HepG2 (cell line): ENCODE results near the gene CA6. TPM values are rescaled to one million over a fixed set of nuclear protein-coding genes. Genes with fewer than 3 reads are reported as not detected.
A peak's percentile ranks its signal among the peaks of the same experiment; 100 is the strongest.

Source experiments
- HDAC1 ChIP-seq: sonication (generic); formaldehyde crosslinking; IDR thresholded peaks from 2 replicates; pipeline ENCODE4 v1.5.1; 2020; ENCODE audit warnings: mild to moderate bottlenecking, missing genetic modification reagents
- HNF4A ChIP-seq: sonication (generic); formaldehyde crosslinking; IDR thresholded peaks from 2 replicates; pipeline ENCODE4 v1.4.0; 2020; ENCODE audit warnings: missing genetic modification reagents
- MAX ChIP-seq: IDR thresholded peaks from 2 replicates; pipeline ENCODE4 v1.6.1; 2012; ENCODE audit warnings: inconsistent platforms
- MBNL3 ChIP-seq: fragments of 250-450 bp; sonication (Bioruptor Pico); conservative IDR thresholded peaks from 2 replicates; pipeline ENCODE4 v1.8.0; 2022; ENCODE audit warnings: mild to moderate bottlenecking, inconsistent platforms
- TRAFD1 ChIP-seq: sonication (generic); formaldehyde crosslinking; IDR thresholded peaks from 2 replicates; pipeline ENCODE4 v1.5.1; 2020; ENCODE audit warnings: missing genetic modification reagents, mild to moderate bottlenecking, borderline replicate concordance
- ZNF543 ChIP-seq: sonication (generic); formaldehyde crosslinking; IDR thresholded peaks from 2 replicates; pipeline ENCODE4 v1.4.0; 2020; ENCODE audit warnings: mild to moderate bottlenecking, missing genetic modification reagents
- ZNF547 ChIP-seq: sonication (generic); formaldehyde crosslinking; IDR thresholded peaks from 2 replicates; pipeline ENCODE4 v1.5.1; 2020; ENCODE audit warnings: mild to moderate bottlenecking, missing genetic modification reagents
- ZNF607 ChIP-seq: sonication (generic); formaldehyde crosslinking; IDR thresholded peaks from 2 replicates; pipeline ENCODE4 v1.5.1; 2020; ENCODE audit warnings: missing genetic modification reagents, mild to moderate bottlenecking, borderline replicate concordance
- ZNF687 ChIP-seq: sonication (generic); formaldehyde crosslinking; IDR thresholded peaks from 2 replicates; pipeline ENCODE4 v1.5.1; 2020; ENCODE audit warnings: mild to moderate bottlenecking, missing genetic modification reagents, moderate library complexity
- ZNF775 ChIP-seq: sonication (generic); formaldehyde crosslinking; IDR thresholded peaks from 2 replicates; pipeline ENCODE4 v1.4.0; 2020; ENCODE audit warnings: missing genetic modification reagents, mild to moderate bottlenecking, moderate library complexity, borderline replicate concordance
- ZNF816 ChIP-seq: sonication (generic); formaldehyde crosslinking; IDR thresholded peaks from 2 replicates; pipeline ENCODE4 v1.8.0; 2022; ENCODE audit warnings: missing genetic modification reagents, mild to moderate bottlenecking, borderline replicate concordance
- ZUFSP ChIP-seq: sonication (generic); formaldehyde crosslinking; IDR thresholded peaks from 2 replicates; pipeline ENCODE4 v1.9.0; 2021; ENCODE audit warnings: missing genetic modification reagents, mild to moderate bottlenecking, borderline replicate concordance
- polyA plus RNA-seq, 8 experiments: library from polyadenylated mRNA; depleted of rRNA in 3 of 8; stranded (reverse) in 7 of 8; unstranded in 1 of 8; fragments of >200 nt; fragmentation: Illumina TruSeq in 4 of 8; extraction: Trizol in 4 of 8; gene quantifications; 2 replicates each; pipeline versions ENCODE4 v1.2.1 to v1.2.3, GENCODE V29; 2011 to 2016; ENCODE audit warnings: low read depth in 4 of 8, missing spikeins in 1 of 8, mixed read lengths in 1 of 8; ENCODE audit not compliant: insufficient read depth in 1 of 8
- total RNA-seq, 5 experiments: library from RNA; depleted of rRNA; stranded (reverse); fragments of >200 nt; fragmentation: Illumina TruSeq; extraction: Trizol; gene quantifications; 2 replicates each; pipeline ENCODE4 v1.2.3, GENCODE V29; 2016; ENCODE audit warnings: low read depth in 1 of 5
- TF ChIP-seq, protein P1 (sequence below): sonication (generic); formaldehyde crosslinking; IDR thresholded peaks from 2 replicates; pipeline ENCODE4 v1.8.0; 2022; ENCODE audit warnings: missing genetic modification reagents, low read depth, mild to moderate bottlenecking, borderline replicate concordance
- TF ChIP-seq, protein P2 (sequence below): sonication (generic); formaldehyde crosslinking; IDR thresholded peaks from 2 replicates; pipeline ENCODE4 v1.8.1; 2023; ENCODE audit warnings: mild to moderate bottlenecking, missing genetic modification reagents
- TF ChIP-seq, protein P3 (sequence below): sonication (generic); formaldehyde crosslinking; IDR thresholded peaks from 2 replicates; pipeline ENCODE4 v1.8.1; 2023; ENCODE audit warnings: mild to moderate bottlenecking, moderate library complexity, missing genetic modification reagents
- TF ChIP-seq, protein P4 (sequence below): sonication (generic); formaldehyde crosslinking; IDR thresholded peaks from 2 replicates; pipeline ENCODE4 v1.4.0; 2020; ENCODE audit warnings: missing genetic modification reagents

CA6 gene
- total and polyA plus RNA-seq, 2 of the 13 experiments (the other 11 are each of a cell fraction or from before 2014, with no cell fraction given): not detected

GRCh38 chr1:8913457-8913856 lies 32.2 kb upstream of the CA6 start (continued):
- peak; percentile 74 for TF ChIP-seq ZNF687 (CRISPR knock-in tag)
- TF ChIP-seq, protein P1, sequence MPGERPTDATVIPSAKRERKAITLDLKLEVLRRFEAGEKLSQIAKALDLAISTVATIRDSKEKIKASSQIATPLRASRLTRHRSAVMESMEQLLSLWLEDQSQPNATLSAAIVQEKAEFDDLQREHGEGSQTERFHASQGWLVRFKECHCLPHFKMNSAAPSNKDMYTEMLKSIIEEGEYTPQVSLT (CRISPR knock-in tag): 0 out of 2 replicates have a peak, but pooled peaks have one; percentile 69
- TF ChIP-seq ZNF775 (CRISPR knock-in tag): no peak
- no peak for TF ChIP-seq MBNL3 (CRISPR knock-in tag)
- TF ChIP-seq HDAC1 (CRISPR knock-in tag): peak; percentile 71
- TF ChIP-seq MAX: peak; percentile 96
- TF ChIP-seq ZUFSP: no peak
- 0 out of 2 replicates have a peak, but pooled peaks have one; percentile 28 for TF ChIP-seq ZNF547 (CRISPR knock-in tag)
- TF ChIP-seq, protein P2, sequence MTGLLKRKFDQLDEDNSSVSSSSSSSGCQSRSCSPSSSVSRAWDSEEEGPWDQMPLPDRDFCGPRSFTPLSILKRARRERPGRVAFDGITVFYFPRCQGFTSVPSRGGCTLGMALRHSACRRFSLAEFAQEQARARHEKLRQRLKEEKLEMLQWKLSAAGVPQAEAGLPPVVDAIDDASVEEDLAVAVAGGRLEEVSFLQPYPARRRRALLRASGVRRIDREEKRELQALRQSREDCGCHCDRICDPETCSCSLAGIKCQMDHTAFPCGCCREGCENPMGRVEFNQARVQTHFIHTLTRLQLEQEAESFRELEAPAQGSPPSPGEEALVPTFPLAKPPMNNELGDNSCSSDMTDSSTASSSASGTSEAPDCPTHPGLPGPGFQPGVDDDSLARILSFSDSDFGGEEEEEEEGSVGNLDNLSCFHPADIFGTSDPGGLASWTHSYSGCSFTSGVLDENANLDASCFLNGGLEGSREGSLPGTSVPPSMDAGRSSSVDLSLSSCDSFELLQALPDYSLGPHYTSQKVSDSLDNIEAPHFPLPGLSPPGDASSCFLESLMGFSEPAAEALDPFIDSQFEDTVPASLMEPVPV: no peak
- no peak for TF ChIP-seq ZNF816
- TF ChIP-seq TRAFD1: no peak
- TF ChIP-seq ZNF543 (CRISPR knock-in tag): no peak
- TF ChIP-seq ZNF607 (CRISPR knock-in tag): peak; percentile 88; the same call in 1 of the 2 replicates
- TF ChIP-seq, protein P3, sequence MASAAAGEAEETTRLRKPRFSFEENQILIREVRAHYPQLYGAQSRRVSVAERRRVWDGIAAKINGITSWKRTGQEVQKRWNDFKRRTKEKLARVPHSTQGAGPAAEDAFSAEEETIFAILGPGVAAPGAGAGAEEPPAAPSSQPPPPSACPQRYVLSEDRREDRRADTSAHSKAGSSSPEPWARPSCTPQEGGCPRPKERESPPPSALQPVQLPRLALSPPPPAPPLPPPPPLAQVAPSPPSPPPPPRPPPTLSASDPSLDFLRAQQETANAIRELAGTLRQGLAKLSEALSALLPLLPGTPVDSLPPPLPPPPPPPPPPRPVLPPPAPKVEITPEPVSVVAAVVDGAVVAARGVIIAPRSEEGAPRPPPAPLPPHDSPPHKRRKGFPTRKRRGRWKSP (CRISPR knock-in tag): no peak
- TF ChIP-seq, protein P4, sequence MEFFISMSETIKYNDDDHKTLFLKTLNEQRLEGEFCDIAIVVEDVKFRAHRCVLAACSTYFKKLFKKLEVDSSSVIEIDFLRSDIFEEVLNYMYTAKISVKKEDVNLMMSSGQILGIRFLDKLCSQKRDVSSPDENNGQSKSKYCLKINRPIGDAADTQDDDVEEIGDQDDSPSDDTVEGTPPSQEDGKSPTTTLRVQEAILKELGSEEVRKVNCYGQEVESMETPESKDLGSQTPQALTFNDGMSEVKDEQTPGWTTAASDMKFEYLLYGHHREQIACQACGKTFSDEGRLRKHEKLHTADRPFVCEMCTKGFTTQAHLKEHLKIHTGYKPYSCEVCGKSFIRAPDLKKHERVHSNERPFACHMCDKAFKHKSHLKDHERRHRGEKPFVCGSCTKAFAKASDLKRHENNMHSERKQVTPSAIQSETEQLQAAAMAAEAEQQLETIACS (CRISPR knock-in tag): 0 out of 2 replicates have a peak, but pooled peaks have one; percentile 22
- peak; percentile 31; the same call in 1 of the 2 replicates for TF ChIP-seq HNF4A (CRISPR knock-in tag)
